Pulmonary artery endothelial cell (primary cell): ENCODE measurements around the gene NFILZ. TPM values are rescaled to one million over a fixed set of nuclear protein-coding genes. Genes with fewer than 3 reads are reported as not detected.

Experiments
- total RNA-seq: library from RNA; depleted of rRNA; stranded (reverse); fragments of >200 nt; gene quantifications from 2 replicates; pipeline ENCODE4 v1.2.3, GENCODE V29; 2014

Gene NFILZ
- total RNA-seq, 1 donor from 2014 or later: not detected

Other genes starting within 250 kb of the NFILZ start
- gene RAB11B, start 240.3 kb upstream of the NFILZ start, total RNA-seq: 38.4 and 51.9 TPM in 2 replicates
- 113 and 149 TPM in 2 replicates for gene MARCHF2, start 217.3 kb upstream of the NFILZ start, total RNA-seq
- 91.6 and 122 TPM in 2 replicates for gene HNRNPM, start 185.7 kb upstream of the NFILZ start, total RNA-seq
- not detected in 2 replicates for gene PRAM1, start 128.0 kb upstream of the NFILZ start, total RNA-seq
- gene ZNF414, start 116.5 kb upstream of the NFILZ start, total RNA-seq: 2.4 and 3.6 TPM in 2 replicates
- gene MYO1F, start 53.2 kb upstream of the NFILZ start, total RNA-seq: 0.13 and 0.25 TPM in 2 replicates
- 2.0 and 2.7 TPM in 2 replicates for gene ADAMTS10, start 19.9 kb upstream of the NFILZ start, total RNA-seq
- gene ACTL9, start 68.2 kb downstream of the NFILZ start, total RNA-seq: not detected in 2 replicates
- gene OR2Z1, start 91.0 kb downstream of the NFILZ start, total RNA-seq: not detected in 2 replicates
- gene ZNF558, start 201.7 kb downstream of the NFILZ start, total RNA-seq: 3.8 and 9.2 TPM in 2 replicates
- not detected in 2 replicates for gene MBD3L1, start 201.7 kb downstream of the NFILZ start, total RNA-seq